D721Med (cell line): ENCODE measurements around the gene RYR3.

Experiments
- DNase-seq: peaks from one replicate; pipeline ENCODE4 v3.0.0; 2011; ENCODE audit warnings: low spot score; ENCODE audit not compliant: insufficient read length
- FAIRE-seq: peaks from 2 replicates; lab custom pipeline; 2011; peaks lifted over from hg19 to GRCh38; lab: Jason Lieb, UNC
- TF ChIP-seq, protein P1 (sequence below): IDR thresholded peaks from 2 replicates; pipeline ENCODE4 v1.5.1; 2012; ENCODE audit warnings: mild to moderate bottlenecking, control low read depth; ENCODE audit not compliant: insufficient read depth; ENCODE audit errors: missing control alignments

RYR3 gene

DNA sequence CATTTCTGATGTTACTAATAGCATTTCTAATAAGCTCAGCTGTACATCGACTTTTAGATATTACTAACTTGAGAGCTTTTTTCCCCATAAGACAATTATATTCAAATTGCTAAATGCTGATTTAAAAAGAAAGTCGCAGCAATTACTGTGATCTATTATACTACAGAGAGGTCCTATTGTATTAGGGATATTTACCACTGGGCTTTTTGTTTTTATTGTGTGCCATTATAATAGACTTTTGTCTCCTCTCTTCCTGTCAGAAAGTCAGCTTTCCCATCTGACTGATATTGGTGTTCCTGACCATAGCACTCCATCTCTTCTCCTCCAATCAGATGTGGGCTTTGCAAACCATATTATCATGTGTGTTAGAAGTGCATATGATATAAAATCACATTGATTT, 27.2 kb upstream of the RYR3 start:
- DNase-seq, result no peak
- FAIRE-seq, result no peak
- TF ChIP-seq, protein P1, sequence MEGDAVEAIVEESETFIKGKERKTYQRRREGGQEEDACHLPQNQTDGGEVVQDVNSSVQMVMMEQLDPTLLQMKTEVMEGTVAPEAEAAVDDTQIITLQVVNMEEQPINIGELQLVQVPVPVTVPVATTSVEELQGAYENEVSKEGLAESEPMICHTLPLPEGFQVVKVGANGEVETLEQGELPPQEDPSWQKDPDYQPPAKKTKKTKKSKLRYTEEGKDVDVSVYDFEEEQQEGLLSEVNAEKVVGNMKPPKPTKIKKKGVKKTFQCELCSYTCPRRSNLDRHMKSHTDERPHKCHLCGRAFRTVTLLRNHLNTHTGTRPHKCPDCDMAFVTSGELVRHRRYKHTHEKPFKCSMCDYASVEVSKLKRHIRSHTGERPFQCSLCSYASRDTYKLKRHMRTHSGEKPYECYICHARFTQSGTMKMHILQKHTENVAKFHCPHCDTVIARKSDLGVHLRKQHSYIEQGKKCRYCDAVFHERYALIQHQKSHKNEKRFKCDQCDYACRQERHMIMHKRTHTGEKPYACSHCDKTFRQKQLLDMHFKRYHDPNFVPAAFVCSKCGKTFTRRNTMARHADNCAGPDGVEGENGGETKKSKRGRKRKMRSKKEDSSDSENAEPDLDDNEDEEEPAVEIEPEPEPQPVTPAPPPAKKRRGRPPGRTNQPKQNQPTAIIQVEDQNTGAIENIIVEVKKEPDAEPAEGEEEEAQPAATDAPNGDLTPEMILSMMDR, result no peak

DNA sequence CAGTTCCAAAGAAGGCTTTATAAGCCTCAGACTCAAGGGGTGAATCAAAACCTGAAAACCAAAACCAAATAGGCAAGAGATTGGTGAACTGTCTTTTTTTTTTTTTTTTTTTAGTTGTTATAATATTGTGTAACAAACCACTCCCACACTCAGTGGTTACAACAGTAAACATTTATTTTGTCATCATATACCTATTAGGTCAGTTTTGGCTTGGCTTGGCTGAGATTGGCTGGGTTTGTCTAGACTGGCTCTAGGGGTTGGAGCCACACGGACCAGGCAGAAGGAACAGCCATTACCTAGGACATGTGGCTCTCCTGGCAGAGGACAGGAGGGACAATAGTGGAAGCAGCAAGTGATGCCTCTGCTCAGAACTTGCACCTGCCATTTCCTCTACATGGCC, 26.4 kb upstream of the RYR3 start:
- TF ChIP-seq, protein P1, result no peak

DNA sequence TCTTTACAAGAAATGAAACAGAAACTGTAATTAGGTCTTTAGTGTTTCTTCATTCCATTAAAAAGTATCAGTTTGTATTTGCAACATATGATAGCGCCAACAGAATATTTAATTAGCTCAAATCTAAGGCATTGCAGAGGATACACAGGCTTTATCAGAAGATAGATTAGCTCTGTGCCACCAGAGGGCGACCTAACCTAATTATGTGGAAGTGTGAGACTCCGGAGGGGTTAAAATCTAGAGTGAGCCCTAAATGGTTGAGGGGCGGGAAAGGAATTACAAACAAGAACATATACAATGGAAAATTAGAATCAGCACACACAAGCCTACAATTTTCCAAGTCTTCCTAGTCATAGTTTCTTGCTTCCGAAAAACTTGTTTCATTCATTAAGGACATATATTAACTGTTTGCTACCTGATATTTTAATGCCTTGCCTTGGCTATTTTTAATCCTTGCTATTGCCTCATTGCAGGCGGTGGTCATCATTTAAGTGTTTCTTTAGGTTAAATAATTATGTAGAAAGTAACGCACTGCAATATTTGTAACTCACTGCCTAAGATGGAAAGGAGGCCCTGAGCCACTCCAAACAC, 18.0 kb upstream of the RYR3 start:
- TF ChIP-seq, protein P1, result peak; percentile 86
- peak; percentile 35 for FAIRE-seq
- no peak for DNase-seq

More for the DNA sequence above, 26.4 kb upstream of the RYR3 start:
- DNase-seq, result no peak
- no peak for FAIRE-seq

DNA sequence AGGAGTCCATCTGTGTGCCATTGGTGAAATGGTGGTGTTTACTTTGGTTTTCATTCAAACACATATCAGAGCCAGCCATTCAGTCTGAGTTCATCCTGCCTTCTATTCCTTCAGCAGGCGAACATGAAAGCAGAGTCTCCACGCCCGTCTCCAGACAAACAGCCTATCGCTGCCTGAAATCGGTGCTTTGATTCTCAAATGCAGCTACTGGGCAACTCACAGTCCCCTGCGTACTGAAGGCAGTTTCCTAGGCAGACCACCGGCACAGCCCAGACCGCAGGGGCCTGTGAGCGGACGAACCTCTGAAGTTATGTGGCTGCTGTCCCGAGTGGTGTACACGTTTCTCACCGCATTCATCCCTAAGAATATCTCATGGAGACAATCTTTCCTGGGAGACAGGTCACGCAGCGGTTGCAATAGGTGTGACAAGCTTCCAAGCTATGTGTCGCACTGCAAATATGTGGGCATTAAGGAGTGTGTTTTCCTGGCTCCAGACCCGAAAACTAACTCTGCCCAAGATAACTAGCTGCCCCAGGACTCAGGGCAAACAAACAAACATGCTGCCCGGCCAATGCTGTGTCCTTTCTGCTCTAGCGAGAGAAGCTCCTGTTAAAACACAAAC, 16.9 kb upstream of the RYR3 start:
- TF ChIP-seq, protein P1, result no peak
- FAIRE-seq (no peak), DNase-seq (no peak)

DNA sequence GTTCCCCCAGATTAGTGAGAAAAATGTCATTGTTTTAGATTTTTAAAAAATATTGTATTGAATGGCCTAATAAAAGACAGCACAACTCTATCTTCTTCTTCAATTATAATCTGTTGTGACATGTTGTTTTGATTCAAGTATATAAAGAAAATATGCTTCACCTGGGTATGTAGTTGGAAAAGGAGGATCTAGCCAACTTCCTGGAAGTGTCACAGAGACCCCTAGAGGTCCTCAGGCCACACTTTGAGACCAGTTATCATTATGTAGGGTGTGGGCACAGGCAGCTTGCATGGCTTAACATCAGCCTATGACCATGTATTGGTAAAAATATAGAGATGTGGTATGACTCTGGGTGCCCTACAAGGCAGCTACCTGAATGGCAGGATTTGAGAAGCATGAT, 14.7 kb upstream of the RYR3 start:
- DNase-seq (no peak), FAIRE-seq (no peak)
- TF ChIP-seq, protein P1, result no peak

DNA sequence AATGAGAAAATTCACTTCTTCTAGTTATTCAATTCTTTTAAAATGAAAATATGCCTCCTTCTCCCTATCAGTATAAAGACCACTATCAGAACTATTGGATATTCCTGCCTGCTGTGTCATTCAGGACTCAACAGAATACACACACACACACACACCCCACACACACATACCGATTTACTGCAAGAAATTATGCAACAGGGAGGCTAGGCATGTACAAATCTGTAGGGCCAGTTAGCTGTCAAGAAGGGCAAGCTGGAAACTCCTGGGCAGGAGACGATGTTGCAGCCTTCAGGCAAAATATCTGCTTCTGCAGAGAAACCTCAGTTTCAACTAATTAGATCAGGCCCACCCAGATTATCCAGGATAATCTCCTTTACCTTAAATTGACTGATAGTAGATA, 13.9 kb upstream of the RYR3 start:
- DNase-seq, result no peak
- TF ChIP-seq, protein P1, result no peak

DNA sequence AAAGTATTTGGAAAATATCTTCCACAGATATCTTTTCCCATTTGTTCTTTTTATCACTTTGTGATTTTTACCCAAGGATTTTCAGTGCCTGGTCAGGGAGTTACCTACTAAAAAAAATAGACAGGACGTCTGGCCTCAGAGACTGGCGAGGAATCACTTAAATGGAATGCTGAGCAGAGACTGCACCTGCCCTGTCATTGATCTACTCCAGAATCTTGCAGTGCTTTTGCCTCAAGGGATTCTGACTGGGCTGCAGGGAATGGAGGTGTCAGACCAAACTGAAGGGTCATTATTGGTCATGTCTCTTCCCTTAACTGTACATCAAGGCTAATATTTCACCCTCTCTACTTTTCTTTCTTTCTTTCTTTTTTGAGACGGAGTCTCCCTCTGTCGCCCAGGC, 12.1 kb upstream of the RYR3 start:
- no peak for FAIRE-seq

More for the DNA sequence above, 13.9 kb upstream of the RYR3 start:
- FAIRE-seq, result no peak

More for the DNA sequence above, 12.1 kb upstream of the RYR3 start:
- no peak for DNase-seq
- TF ChIP-seq, protein P1, result no peak
